Mesenchymal stem cell (in vitro differentiated cells and primary cell): ENCODE data around the gene PTPRD.
A peak's percentile ranks its signal among the peaks of the same experiment; 100 is the strongest.

Experiments
- DNase-seq: peaks from one replicate; pipeline ENCODE4 v3.0.0-alpha.2; 2013
- H2AFZ ChIP-seq: one replicate; pipeline ENCODE4 v1.6.1; 2013; ENCODE audit warnings: low read depth, mild to moderate bottlenecking, control low read depth, inconsistent platforms, low read length, moderate library complexity
- H2AK5ac ChIP-seq: 2 replicates; pipeline ENCODE4 v1.6.1; 2013; ENCODE audit warnings: low read length, moderate library complexity, mild to moderate bottlenecking, inconsistent platforms; ENCODE audit not compliant: severe bottlenecking
- H2BK120ac ChIP-seq: one replicate; pipeline ENCODE4 v1.6.1; 2013; ENCODE audit warnings: low read depth, mild to moderate bottlenecking, inconsistent platforms, low read length, moderate library complexity
- H2BK12ac ChIP-seq, 2 experiments: one replicate each; pipeline ENCODE4 v1.6.1; 2013; ENCODE audit warnings: inconsistent platforms in 2 of 2, low read length in 2 of 2, mild to moderate bottlenecking in 2 of 2, moderate library complexity in 2 of 2, control low read depth in 1 of 2
- H2BK15ac ChIP-seq: one replicate; pipeline ENCODE4 v1.6.1; 2013; ENCODE audit warnings: mild to moderate bottlenecking, low read depth, inconsistent platforms; ENCODE audit not compliant: poor library complexity, severe bottlenecking
- H2BK5ac ChIP-seq: 2 replicates; pipeline ENCODE4 v1.6.1; 2013; ENCODE audit warnings: low read depth, mild to moderate bottlenecking, low read length, control low read depth, inconsistent platforms; ENCODE audit not compliant: poor library complexity, severe bottlenecking
- H3K14ac ChIP-seq, 2 experiments: one replicate each; pipeline ENCODE4 v1.6.1; 2013; ENCODE audit warnings: inconsistent platforms in 2 of 2, low read length in 2 of 2, control low read depth in 1 of 2, mild to moderate bottlenecking in 1 of 2, moderate library complexity in 1 of 2
- H3K18ac ChIP-seq, 2 experiments: one replicate each; pipeline ENCODE4 v1.6.1; 2013; ENCODE audit warnings: inconsistent platforms in 2 of 2, low read length in 2 of 2, control low read depth in 1 of 2, low read depth in 1 of 2, mild to moderate bottlenecking in 1 of 2
- H3K23ac ChIP-seq, 2 experiments: one replicate each; pipeline ENCODE4 v1.6.1; 2013; ENCODE audit warnings: inconsistent platforms in 2 of 2, low read length in 2 of 2, mild to moderate bottlenecking in 2 of 2, moderate library complexity in 2 of 2, control low read depth in 1 of 2
- H3K27ac ChIP-seq: 2 replicates; pipeline ENCODE4 v1.5.1; 2013; ENCODE audit warnings: mild to moderate bottlenecking, moderate library complexity, low read length, control low read depth, inconsistent platforms; ENCODE audit not compliant: poor library complexity, severe bottlenecking
- H3K27me3 ChIP-seq, 2 experiments: 2 replicates each; pipeline versions ENCODE4 v1.6.1 to v1.7.0; 2013; ENCODE audit warnings: low read length in 2 of 2, mild to moderate bottlenecking in 2 of 2, moderate library complexity in 2 of 2, control low read depth in 1 of 2, inconsistent platforms in 1 of 2; ENCODE audit not compliant: control insufficient read depth in 1 of 2, insufficient read depth in 1 of 2
- H3K36me3 ChIP-seq, 2 experiments: 2 replicates each; pipeline versions ENCODE4 v1.6.1 to v1.7.0; 2013; ENCODE audit warnings: low read length in 2 of 2, control low read depth in 1 of 2, inconsistent platforms in 1 of 2, low read depth in 1 of 2, mild to moderate bottlenecking in 1 of 2; ENCODE audit not compliant: insufficient read depth in 2 of 2, control insufficient read depth in 1 of 2
- H3K4ac ChIP-seq, 2 experiments: one replicate each; pipeline ENCODE4 v1.6.1; 2013; ENCODE audit warnings: inconsistent platforms in 2 of 2, low read length in 2 of 2, mild to moderate bottlenecking in 2 of 2, moderate library complexity in 2 of 2, control low read depth in 1 of 2, low read depth in 1 of 2
- H3K4me1 ChIP-seq: 2 replicates; pipeline ENCODE4 v1.6.1; 2013; ENCODE audit warnings: low read depth, low read length, control low read depth; ENCODE audit not compliant: control insufficient read depth, insufficient read depth
- H3K4me2 ChIP-seq: 2 replicates; pipeline ENCODE4 v1.6.1; 2013; ENCODE audit warnings: low read length, mild to moderate bottlenecking, inconsistent platforms; ENCODE audit not compliant: poor library complexity, severe bottlenecking
- H3K4me3 ChIP-seq, 2 experiments: 2 replicates each; pipeline versions ENCODE4 v1.5.1 to v1.7.0; 2013; ENCODE audit warnings: low read length in 2 of 2, mild to moderate bottlenecking in 2 of 2, control low read depth in 1 of 2, low read depth in 1 of 2; ENCODE audit not compliant: insufficient read depth in 1 of 2
- H3K79me1 ChIP-seq: replicated peaks from 2 replicates; pipeline ENCODE4 v1.6.1; 2013; ENCODE audit warnings: mild to moderate bottlenecking, control low read depth, low read length, inconsistent platforms; ENCODE audit not compliant: poor library complexity, severe bottlenecking
- H3K9ac ChIP-seq: 2 replicates; pipeline ENCODE4 v1.7.0; 2013; ENCODE audit warnings: mild to moderate bottlenecking, low read length, moderate library complexity
- H3K9me3 ChIP-seq: 2 replicates; pipeline ENCODE4 v1.7.0; 2013; ENCODE audit warnings: mild to moderate bottlenecking, low read length; ENCODE audit not compliant: control insufficient read depth
- H4K8ac ChIP-seq: one replicate; pipeline ENCODE4 v1.6.1; 2013; ENCODE audit warnings: inconsistent platforms, mild to moderate bottlenecking, low read length, moderate library complexity
- H4K91ac ChIP-seq: one replicate; pipeline ENCODE4 v1.6.1; 2013; ENCODE audit warnings: mild to moderate bottlenecking, low read length, inconsistent platforms
- WGBS: methylation state at CpG from one replicate; pipeline ENCODE4 v1.1.7; 2013; ENCODE audit warnings: mixed read lengths; 5-methylcytosine and 5-hydroxymethylcytosine counted together

Gene PTPRD

GRCh38 chr9:8694983-8695588 lies 1917.7 kb downstream of the PTPRD start:
- Histone ChIP-seq H4K8ac (no peak overlapping the region), H2AFZ (no peak overlapping the region), H3K27me3 (no peaks in the 10 kb centered on the region), H4K91ac (no peak overlapping the region), H3K4me3 (no peak overlapping the region), H2AK5ac (no peak overlapping the region), H3K4ac (no peak overlapping the region), H2BK15ac (no peak overlapping the region), H3K23ac (no peak overlapping the region), H2BK5ac (no peak overlapping the region), H3K79me1 (peaks cover 5% of the 10 kb centered on the region), H3K14ac (no peak overlapping the region), H3K18ac (no peak overlapping the region), H3K9me3 (no peaks in the 10 kb centered on the region), H2BK120ac (no peak overlapping the region), H3K36me3 (no peaks in the 10 kb centered on the region), H3K4me1 (no peaks in the 10 kb centered on the region), H2BK12ac (no peak overlapping the region), H3K27ac (no peak overlapping the region), H3K9ac (no peak overlapping the region), H3K4me2 (no peak overlapping the region)
- 74% methylated on average over 2 of the region's 4 CpGs for WGBS
- no peak for DNase-seq

DNA sequence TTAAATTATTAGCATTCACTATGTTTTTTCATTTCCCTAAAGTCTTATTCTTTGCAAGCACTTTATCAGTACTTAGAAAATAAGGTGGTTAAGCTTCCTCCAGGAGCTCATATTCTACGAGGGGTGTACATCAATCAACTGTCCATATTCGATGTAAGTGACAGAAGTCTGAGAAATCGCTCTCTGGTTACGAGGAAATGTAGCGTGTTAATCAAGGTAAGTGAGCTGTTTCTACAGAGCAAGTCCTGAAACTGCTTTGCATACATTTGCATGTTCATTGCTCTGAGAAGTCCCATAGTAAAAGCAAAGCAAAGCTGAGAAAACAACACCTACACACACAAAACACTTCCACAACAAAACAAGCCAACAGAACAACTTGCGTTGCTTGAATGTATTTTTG lies 1919.3 kb downstream of the PTPRD start:
- peaks cover 5% of the 10 kb centered on the region for H3K79me1 ChIP-seq
- DNase-seq = no peak
- H3K18ac ChIP-seq = no peak overlapping the region
- no peak overlapping the region for H4K8ac ChIP-seq
- H3K36me3 ChIP-seq = no peaks in the 10 kb centered on the region
- no peaks in the 10 kb centered on the region for H3K4me1 ChIP-seq
- no peaks in the 10 kb centered on the region for H3K9me3 ChIP-seq
- H3K4me2 ChIP-seq = no peak overlapping the region
- H3K4me3 ChIP-seq = no peak overlapping the region
- no peak overlapping the region for H2AK5ac ChIP-seq
- H2BK15ac ChIP-seq = no peak overlapping the region
- H3K23ac ChIP-seq = no peak overlapping the region
- H2BK5ac ChIP-seq = no peak overlapping the region
- no peak overlapping the region for H3K4ac ChIP-seq
- no peak overlapping the region for H3K9ac ChIP-seq
- no peak overlapping the region for H3K14ac ChIP-seq
- no peaks in the 10 kb centered on the region for H3K27me3 ChIP-seq
- H4K91ac ChIP-seq = no peak overlapping the region
- no peak overlapping the region for H2BK12ac ChIP-seq
- no peak overlapping the region for H3K27ac ChIP-seq
- no peak overlapping the region for H2BK120ac ChIP-seq
- 95% methylated on average over 5 of the region's 6 CpGs for WGBS
- no peak overlapping the region for H2AFZ ChIP-seq

DNA sequence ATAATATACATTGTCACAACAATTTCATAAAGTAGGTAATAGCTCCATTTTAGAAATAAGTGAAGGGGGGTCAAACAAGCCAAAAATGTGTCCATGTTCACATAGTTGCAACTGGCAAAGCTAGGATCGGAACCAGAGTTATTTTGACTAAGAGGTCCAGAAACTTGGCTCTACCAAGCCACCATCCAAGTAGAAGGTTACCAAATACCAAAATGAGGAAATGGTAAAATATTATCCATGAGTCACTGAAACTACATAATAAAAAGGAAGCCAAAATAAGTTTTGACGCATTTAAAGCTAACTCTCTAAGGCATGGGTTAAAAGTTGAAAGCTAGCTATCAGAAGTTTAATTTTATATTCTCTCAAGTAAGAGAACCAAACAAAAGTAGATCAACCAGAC lies 1926.3 kb downstream of the PTPRD start:
- Histone ChIP-seq H2BK15ac (no peak overlapping the region), H2BK12ac (no peak overlapping the region), H3K36me3 (no peaks in the 10 kb centered on the region), H3K14ac (no peak overlapping the region), H2AFZ (no peak overlapping the region), H3K79me1 (peaks cover 4% of the 10 kb centered on the region), H3K4ac (no peak overlapping the region), H3K4me2 (no peak overlapping the region), H3K23ac (no peak overlapping the region), H2AK5ac (no peak overlapping the region), H3K27ac (no peak overlapping the region), H3K18ac (no peak overlapping the region), H3K9ac (peak overlapping the region; percentile 40), H3K27me3 (no peaks in the 10 kb centered on the region), H2BK5ac (no peak overlapping the region), H2BK120ac (no peak overlapping the region), H3K4me3 (no peak overlapping the region), H4K8ac (no peak overlapping the region), H3K9me3 (no peaks in the 10 kb centered on the region), H3K4me1 (peaks cover under 1% of the 10 kb centered on the region), H4K91ac (no peak overlapping the region)
- 100% methylated on average over 1 of the region's 2 CpGs for WGBS
- no peak for DNase-seq

DNA sequence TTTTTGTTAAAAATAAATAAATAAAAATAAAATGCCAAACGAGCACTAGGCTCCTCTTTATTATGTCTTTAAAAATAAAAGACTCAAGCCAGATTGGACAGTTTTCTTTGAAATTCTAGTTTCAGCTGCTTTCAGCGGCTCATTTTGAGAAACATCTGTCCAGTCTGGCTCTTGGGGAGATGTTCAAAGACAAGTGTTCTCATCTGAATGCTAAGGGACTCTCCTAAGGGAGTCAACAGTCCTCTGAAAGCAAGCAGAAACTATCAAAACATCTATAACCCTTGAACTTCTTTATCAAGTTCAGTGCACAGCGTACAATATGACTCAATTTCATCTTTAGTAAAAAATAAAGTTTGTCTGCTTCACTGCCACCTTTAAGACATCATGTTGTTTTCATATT lies 1927.0 kb downstream of the PTPRD start:
- H2AFZ ChIP-seq = no peak overlapping the region
- no peak overlapping the region for H4K8ac ChIP-seq
- WGBS = 93% methylated on average over 3 of the region's 3 CpGs
- H3K4me2 ChIP-seq = no peak overlapping the region
- H3K14ac ChIP-seq = no peak overlapping the region
- H3K23ac ChIP-seq = no peak overlapping the region
- no peak overlapping the region for H2BK12ac ChIP-seq
- DNase-seq = no peak
- H3K4ac ChIP-seq = no peak overlapping the region
- H3K27ac ChIP-seq = no peak overlapping the region
- peaks cover 3% of the 10 kb centered on the region for H3K4me1 ChIP-seq
- H3K18ac ChIP-seq = no peak overlapping the region
- H4K91ac ChIP-seq = no peak overlapping the region
- H2BK15ac ChIP-seq = no peak overlapping the region
- H3K9ac ChIP-seq = no peak overlapping the region
- no peak overlapping the region for H2AK5ac ChIP-seq
- H3K9me3 ChIP-seq = no peaks in the 10 kb centered on the region
- peaks cover 8% of the 10 kb centered on the region for H3K79me1 ChIP-seq
- no peak overlapping the region for H2BK120ac ChIP-seq
- H3K27me3 ChIP-seq = no peaks in the 10 kb centered on the region
- H2BK5ac ChIP-seq = no peak overlapping the region
- no peak overlapping the region for H3K4me3 ChIP-seq
- H3K36me3 ChIP-seq = no peaks in the 10 kb centered on the region
